Measurements from ENCODE around the gene PHF14.
A peak's percentile ranks its signal among the peaks of the same experiment; 100 is the strongest.
"Not testable (repeated sequence)": the region's sequence is repeated elsewhere in the genome, so short reads cannot be mapped to it uniquely, and the experiment has no call there.

The PHF14 gene

GRCh38 chr7:10973061-10973941 is at the start of gene PHF14:
TSS of gene PHF14 (plus strand) at chr7:10973872. CDS start at chr7:10974324, 452 bp downstream.
- peak; percentile 98 for DNase-seq

- no peak for DNase-seq
These were observed 49.3 kb upstream of the PHF14 start for GRCh38 chr7:10924370-10924769.

- not testable (repeated sequence) for DNase-seq
These were observed 45.5 kb upstream of the PHF14 start for GRCh38 chr7:10928203-10928602.

GRCh38 chr7:10930551-10930950 is 43.1 kb upstream of the PHF14 start:
- DNase-seq: no peak

GRCh38 chr7:10931161-10931560 is 42.5 kb upstream of the PHF14 start:
- DNase-seq: no peak

- DNase-seq: no peak
These were observed 39.4 kb upstream of the PHF14 start for GRCh38 chr7:10934292-10934691.

GRCh38 chr7:10939237-10939910 is 34.3 kb upstream of the PHF14 start:
- no peak for DNase-seq

GRCh38 chr7:10939911-10940703 is 33.6 kb upstream of the PHF14 start:
- DNase-seq: peak; percentile 93

- DNase-seq: peak; percentile 9
These were observed 32.8 kb upstream of the PHF14 start for GRCh38 chr7:10940704-10941355.

- DNase-seq: no peak
These were observed 23.2 kb upstream of the PHF14 start for GRCh38 chr7:10950494-10950893.

- not testable (repeated sequence) for DNase-seq
These were observed 22.6 kb upstream of the PHF14 start for GRCh38 chr7:10950974-10951578.

GRCh38 chr7:10952588-10952987 is 21.1 kb upstream of the PHF14 start:
- no peak for DNase-seq

GRCh38 chr7:10953078-10953750 is 20.5 kb upstream of the PHF14 start:
- DNase-seq: not testable (repeated sequence)

- no peak for DNase-seq
These were observed 17.1 kb upstream of the PHF14 start for GRCh38 chr7:10956528-10956927.

GRCh38 chr7:10960242-10960641 is 13.4 kb upstream of the PHF14 start:
- DNase-seq: not testable (repeated sequence)

GRCh38 chr7:10965016-10965415 is 8.7 kb upstream of the PHF14 start:
- DNase-seq: not testable (repeated sequence)

- DNase-seq: no peak
These were observed 1.5 kb upstream of the PHF14 start for GRCh38 chr7:10972174-10972573.

- peak; percentile 12 for DNase-seq
These were observed 555 bp downstream of the PHF14 start for GRCh38 chr7:10973942-10974911.

- peak; percentile 2 for DNase-seq
These were observed 3.4 kb downstream of the PHF14 start for GRCh38 chr7:10977113-10977512.

- no peak for DNase-seq
These were observed 7.6 kb downstream of the PHF14 start for GRCh38 chr7:10981317-10981716.

Data from activated CD4-positive, alpha-beta T cell treated with anti-CD3 and anti-CD28 coated beads, Interleukin-10, Interleukin-2, amounts not matched to agents 100 ng/mL and 50 ng/mL, durations not matched to agents 16 hours and 8 hours (primary cell).